A549 (cell line): ENCODE measurements around the gene PACS2. TPM values are rescaled to one million over a fixed set of nuclear protein-coding genes. Genes with fewer than 3 reads are reported as not detected.

Experiments used
- ATAC-seq, 2 experiments: fragments of 200-7000 bp in 1 of 2; fragments of >200 bp in 1 of 2; cut with Nextera tagmentation in 1 of 2; cut with Tn5 transposase in 1 of 2; 3 replicates each; pipeline versions ENCODE4 v1.8.0 to v1.9.1; 2018 to 2020; ENCODE audit warnings: mild to moderate bottlenecking in 1 of 2, moderate library complexity in 1 of 2
- CTCF ChIA-PET: fragments of 300-600 bp; sonication (Branson Sonifier 250); formaldehyde crosslinking; extraction: SDS; loops from one replicate; lab custom pipeline; 2021; ENCODE audit warnings: antibody characterized with exemption, inconsistent platforms; lab: Yijun Ruan, JAX
- POLR2A ChIA-PET: fragments of 350-600 bp; formaldehyde crosslinking; extraction: SDS; loops from one replicate; lab custom pipeline; 2021; ENCODE audit warnings: antibody characterized with exemption, inconsistent platforms; lab: Yijun Ruan, JAX
- DNase-seq, 2 experiments: peaks; one replicate each; pipeline versions ENCODE4 v3.0.0 to v3.0.0-alpha.2; 2011 to 2016; ENCODE audit warnings: low read depth in 1 of 2, low spot score in 1 of 2
- FAIRE-seq: peaks from 2 replicates; lab custom pipeline; 2011; peaks lifted over from hg19 to GRCh38; lab: Jason Lieb, UNC
- H3K27ac ChIP-seq, 2 experiments: fragments of >200 bp; sonication (Bioruptor Twin); formaldehyde crosslinking; 3 replicates each; pipeline ENCODE4 v1.5.1; 2016 to 2017
- H3K4me1 ChIP-seq: fragments of >200 bp; sonication (Bioruptor Twin); formaldehyde crosslinking; 3 replicates; pipeline ENCODE4 v1.6.1; 2016
- H3K4me2 ChIP-seq: fragments of >200 bp; sonication (Bioruptor Twin); formaldehyde crosslinking; 3 replicates; pipeline ENCODE4 v1.6.1; 2016
- H3K4me3 ChIP-seq: fragments of >200 bp; sonication (Bioruptor Twin); formaldehyde crosslinking; 3 replicates; pipeline ENCODE4 v1.5.1; 2016
- H3K9me3 ChIP-seq: fragments of >200 bp; sonication (Bioruptor Twin); formaldehyde crosslinking; 3 replicates; pipeline ENCODE4 v1.6.1; 2016
- BCL3 ChIP-seq: fragments of >200 bp; sonication (Bioruptor Twin); formaldehyde crosslinking; IDR thresholded peaks from 3 replicates; pipeline ENCODE4 v1.6.1; 2016
- BHLHE40 ChIP-seq: IDR thresholded peaks from 2 replicates; pipeline ENCODE4 v1.6.1; 2012; ENCODE audit warnings: low read depth, low read length, inconsistent platforms
- CBX8 ChIP-seq: fragments of 200-600 bp; sonication (generic); IDR thresholded peaks from 2 replicates; pipeline ENCODE4 v1.6.1; 2016
- EHF ChIP-seq: fragments of 250-450 bp; sonication (Bioruptor Pico); IDR thresholded peaks from 2 replicates; pipeline ENCODE4 v1.5.0; 2020; ENCODE audit warnings: mild to moderate bottlenecking
- EHMT2 ChIP-seq: fragments of 200-600 bp; sonication (generic); IDR thresholded peaks from 2 replicates; pipeline ENCODE4 v1.6.1; 2016; ENCODE audit warnings: antibody characterized with exemption, low read depth, mild to moderate bottlenecking, moderate library complexity
- ESRRA ChIP-seq: fragments of 150-350 bp; IDR thresholded peaks from 2 replicates; pipeline ENCODE4 v1.6.1; 2014; ENCODE audit warnings: mild to moderate bottlenecking, low read length, borderline replicate concordance
- FOSB ChIP-seq: fragments of 250-450 bp; sonication (Bioruptor Pico); IDR thresholded peaks from 2 replicates; pipeline ENCODE4 v1.5.0; 2020; ENCODE audit warnings: mild to moderate bottlenecking, moderate library complexity
- HEYL ChIP-seq: fragments of 250-450 bp; sonication (Bioruptor Pico); IDR thresholded peaks from 2 replicates; pipeline ENCODE4 v1.8.0; 2021; ENCODE audit warnings: mild to moderate bottlenecking, moderate library complexity
- HMGXB4 ChIP-seq: fragments of 250-450 bp; sonication (Bioruptor Pico); IDR thresholded peaks from 2 replicates; pipeline ENCODE4 v1.5.0; 2021; ENCODE audit warnings: mild to moderate bottlenecking, moderate library complexity, borderline replicate concordance
- HOXB13 ChIP-seq: fragments of 250-450 bp; sonication (Bioruptor Pico); IDR thresholded peaks from 2 replicates; pipeline ENCODE4 v1.5.0; 2020; ENCODE audit warnings: low read depth, mild to moderate bottlenecking, moderate library complexity
- JUN ChIP-seq, 2 experiments: fragments of >200 bp; sonication (Bioruptor Twin); formaldehyde crosslinking; IDR thresholded peaks; 2 replicates in 1 of 2; 3 replicates in 1 of 2; pipeline ENCODE4 v1.6.1; 2016 to 2017
- KDM1A ChIP-seq: fragments of 200-600 bp; sonication (generic); IDR thresholded peaks from 2 replicates; pipeline ENCODE4 v1.6.1; 2016; ENCODE audit warnings: low read depth, mild to moderate bottlenecking
- KDM5A ChIP-seq: fragments of 200-600 bp; sonication (generic); IDR thresholded peaks from 2 replicates; pipeline ENCODE4 v1.6.1; 2016; ENCODE audit warnings: antibody characterized with exemption, mild to moderate bottlenecking
- MAFK ChIP-seq: fragments of 450-650 bp; IDR thresholded peaks from 2 replicates; pipeline ENCODE4 v1.6.1; 2014; ENCODE audit not compliant: partially characterized antibody
- MYC ChIP-seq: IDR thresholded peaks from 2 replicates; pipeline ENCODE4 v1.6.1; 2012; ENCODE audit warnings: mild to moderate bottlenecking, inconsistent platforms, low read length, improper control_type of control experiment, borderline replicate concordance
- NFE2L2 ChIP-seq: fragments of 150-350 bp; conservative IDR thresholded peaks from 2 replicates; pipeline ENCODE4 v1.6.1; 2014; ENCODE audit warnings: low read length
- REST ChIP-seq: fragments of 200-600 bp; sonication (generic); IDR thresholded peaks from 2 replicates; pipeline ENCODE4 v1.6.1; 2016; ENCODE audit warnings: antibody characterized with exemption, mild to moderate bottlenecking, moderate library complexity
- SREBF2 ChIP-seq: fragments of 450-650 bp; IDR thresholded peaks from 2 replicates; pipeline ENCODE4 v1.6.1; 2014; ENCODE audit warnings: mild to moderate bottlenecking, moderate library complexity
- TP53 ChIP-seq: fragments of 250-450 bp; sonication (Bioruptor Pico); IDR thresholded peaks from 2 replicates; pipeline ENCODE4 v1.5.0; 2021; ENCODE audit warnings: mild to moderate bottlenecking, moderate library complexity
- ZFP36 ChIP-seq: fragments of 450-650 bp; IDR thresholded peaks from 2 replicates; pipeline ENCODE4 v1.6.1; 2014; ENCODE audit warnings: borderline replicate concordance; ENCODE audit not compliant: partially characterized antibody
- WGBS: methylation state at CpG from one replicate; pipeline ENCODE4 v1.1.6; 2017; ENCODE audit errors: missing lambda C conversion rate; 5-methylcytosine and 5-hydroxymethylcytosine counted together
- polyA plus RNA-seq, 4 experiments: library from polyadenylated mRNA; depleted of rRNA in 3 of 4; stranded (reverse); fragments of >200 nt; fragmentation: RNase III in 1 of 4; extraction: RNeasy Plus Mini Kit Qiagen cat#74134 plus additional on column Dnase treatment in 1 of 4; gene quantifications; 2 replicates in 3 of 4; 3 replicates in 1 of 4; pipeline ENCODE4 v1.2.3, GENCODE V29; 2011 to 2017
- TF ChIP-seq, protein P1 (sequence below): IDR thresholded peaks from 2 replicates; pipeline ENCODE4 v1.6.1; 2012

Gene PACS2
- polyA plus RNA-seq, 2 of the 4 experiments (the other 2 are of a cell fraction) = 11.9 to 24.5 TPM

DNA sequence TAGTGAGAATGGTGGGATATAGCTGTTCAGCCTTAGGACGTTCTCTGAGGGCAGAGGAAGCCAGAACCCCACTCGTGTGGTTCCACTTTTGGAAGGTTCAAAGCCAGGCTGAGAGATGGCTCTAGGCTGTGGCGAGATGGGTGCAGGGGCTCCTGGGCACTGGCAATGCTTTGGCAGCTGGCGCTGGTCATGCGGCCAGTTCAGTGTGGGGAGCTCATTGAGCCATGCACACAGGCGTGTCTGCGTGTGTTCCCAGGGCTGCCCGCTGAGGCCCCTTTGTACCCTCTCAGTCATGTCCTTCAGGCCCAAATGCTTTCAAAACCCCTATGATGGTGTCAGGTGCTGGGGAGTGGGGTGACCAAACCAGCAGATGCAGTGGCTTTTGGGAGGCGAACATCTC lies 85.5 kb downstream of the PACS2 start:
- TF ChIP-seq KDM1A (no peak), MAFK (no peak), MYC (no peak), EHMT2 (no peak), TP53 (CRISPR knock-in tag) (no peak), KDM5A (no peak), CBX8 (no peak), BCL3 (no peak), HMGXB4 (CRISPR knock-in tag) (no peak), SREBF2 (no peak), ESRRA (no peak), NFE2L2 (no peak), ZFP36 (no peak), EHF (no peak), HEYL (no peak), HOXB13 (CRISPR knock-in tag) (no peak), REST (no peak)
- TF ChIP-seq, protein P1, sequence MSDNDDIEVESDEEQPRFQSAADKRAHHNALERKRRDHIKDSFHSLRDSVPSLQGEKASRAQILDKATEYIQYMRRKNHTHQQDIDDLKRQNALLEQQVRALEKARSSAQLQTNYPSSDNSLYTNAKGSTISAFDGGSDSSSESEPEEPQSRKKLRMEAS = no peak
- TF ChIP-seq, all 56 proteins: peak for 0
- H3K9me3 ChIP-seq = peaks cover 60% of the 10 kb centered on the region
- H3K4me3 ChIP-seq = no peak overlapping the region
- no peak for FAIRE-seq
- DNase-seq = no peak
- no peak overlapping the region for H3K27ac ChIP-seq
- 98% methylated on average over 9 of the region's 9 CpGs for WGBS
- ATAC-seq = no peak
- peaks cover 14% of the 10 kb centered on the region for H3K4me1 ChIP-seq
- H3K4me2 ChIP-seq = no peak overlapping the region
- CTCF ChIA-PET = interaction anchor here (0.9 to 1.2 kb wide), 4 partner anchors 21 to 128 kb away, joined by 3 to 5 read pairs (median 3); no protein-coding TSS in a partner anchor
- POLR2A ChIA-PET = interaction anchor here (1.5 kb wide), 1 partner anchor 12 kb away, joined by 4 read pairs; no protein-coding TSS in a partner anchor

- Histone ChIP-seq H3K4me1 (peaks cover 14% of the 10 kb centered on the region), H3K27ac (no peak overlapping the region), H3K4me3 (no peak overlapping the region), H3K9me3 (peaks cover 62% of the 10 kb centered on the region), H3K4me2 (no peak overlapping the region)
- ChIA-PET POLR2A (no interaction called here), CTCF (interaction anchor here (1.1 to 1.4 kb wide), 3 partner anchors 14 to 46 kb away, joined by 3 read pairs; no protein-coding TSS in a partner anchor)
- no peak for ATAC-seq
- WGBS = 95% methylated on average over 9 of the region's 9 CpGs
- no peak for TF ChIP-seq BHLHE40
- TF ChIP-seq MYC = no peak
- TF ChIP-seq JUN (IDR thresholded peaks at IDR 0.05) = no peak
- TF ChIP-seq HMGXB4 (CRISPR knock-in tag) = no peak
- TF ChIP-seq FOSB (CRISPR knock-in tag) = no peak
- no peak for TF ChIP-seq CBX8
- no peak for DNase-seq
- FAIRE-seq = no peak
Measured at GRCh38 chr14:105401699-105402098, 87.2 kb downstream of the PACS2 start.
